K562 (cell line): ENCODE results near the gene RAB4B. TPM values are rescaled to one million over a fixed set of nuclear protein-coding genes. Genes with fewer than 3 reads are reported as not detected.

Experiments
- ATAC-seq: fragments of 200-7000 bp; cut with Tn5 transposase; 3 replicates; pipeline ENCODE4 v1.9.1; 2020; ENCODE audit warnings: moderate library complexity
- BruUV-seq: library from RNA; stranded (reverse); fragments of 400-500 nt; replicated peaks from 2 replicates; lab custom pipeline; 2021; lab: Mats Ljungman, UMichigan
- CTCF ChIA-PET: fragments of 300-600 bp; formaldehyde crosslinking; extraction: SDS; loops from one replicate; lab custom pipeline; 2021; ENCODE audit warnings: low intra/inter-chr PET ratio; lab: Yijun Ruan, JAX
- POLR2A ChIA-PET: fragments of 300-600, 350-650 bp; sonication (Branson Sonifier 250); formaldehyde crosslinking; extraction: SDS; loops from one replicate; lab custom pipeline; 2021; ENCODE audit warnings: antibody characterized with exemption, inconsistent platforms; lab: Yijun Ruan, JAX
- DNase-seq, 4 experiments: peaks; one replicate each; pipeline versions ENCODE4 v3.0.0 to v3.0.0-alpha.2; 2011 to 2018; ENCODE audit warnings: low spot score in 3 of 4, mixed read lengths in 3 of 4; ENCODE audit errors: extremely low read depth in 1 of 4
- FAIRE-seq: peaks from 2 replicates; lab custom pipeline; 2011; peaks lifted over from hg19 to GRCh38; lab: Jason Lieb, UNC
- H2AFZ ChIP-seq: 2 replicates; pipeline ENCODE4 v1.6.0; 2011; ENCODE audit warnings: low read depth, low read length, control low read depth, inconsistent platforms
- H3K27ac ChIP-seq: fragments of 200-600 bp; 3 replicates; pipeline ENCODE4 v1.8.0; 2011; ENCODE audit warnings: low read depth, mild to moderate bottlenecking, control low read depth, inconsistent platforms, low read length, moderate library complexity, mixed read lengths; ENCODE audit errors: extremely low read depth
- H3K27me3 ChIP-seq, 2 experiments: fragments of 300-600 bp in 1 of 2; 2 replicates in 1 of 2; 3 replicates in 1 of 2; pipeline versions ENCODE4 v1.6.0 to v1.8.0; 2011; ENCODE audit warnings: inconsistent platforms in 2 of 2, low read length in 2 of 2, mild to moderate bottlenecking in 1 of 2, mixed read lengths in 1 of 2, moderate library complexity in 1 of 2; ENCODE audit not compliant: control insufficient read depth in 2 of 2, insufficient read depth in 2 of 2
- H3K36me3 ChIP-seq: fragments of 300-600 bp; 3 replicates; pipeline ENCODE4 v1.8.0; 2011; ENCODE audit warnings: mild to moderate bottlenecking, low read length, inconsistent platforms; ENCODE audit not compliant: control insufficient read depth, insufficient read depth
- H3K4me1 ChIP-seq, 2 experiments: fragments of 200-600 bp in 1 of 2; replicated peaks in 1 of 2; 2 replicates in 1 of 2; 3 replicates in 1 of 2; pipeline versions ENCODE4 v1.5.1 to v1.8.0; 2011; ENCODE audit warnings: inconsistent platforms in 2 of 2, low read length in 2 of 2, mild to moderate bottlenecking in 1 of 2, mixed read lengths in 1 of 2, moderate library complexity in 1 of 2; ENCODE audit not compliant: control insufficient read depth in 2 of 2, insufficient read depth in 2 of 2
- H3K4me2 ChIP-seq: 2 replicates; pipeline ENCODE4 v1.6.1; 2011; ENCODE audit warnings: low read length, control low read depth, inconsistent platforms, mixed read lengths; ENCODE audit not compliant: insufficient read depth
- H3K4me3 ChIP-seq: fragments of 200-600 bp; sonication (generic), shearing (Covaris generic); 2 replicates; pipeline ENCODE4 v1.5.1; 2016; ENCODE audit warnings: control low read depth, inconsistent platforms
- H3K79me2 ChIP-seq: fragments of 200-600 bp; 3 replicates; pipeline ENCODE4 v1.8.0; 2011; ENCODE audit warnings: low read length, inconsistent platforms; ENCODE audit not compliant: control insufficient read depth, insufficient read depth
- H3K9ac ChIP-seq, 2 experiments: 2 replicates each; pipeline versions ENCODE4 v1.6.0 to v1.6.1; 2011; ENCODE audit warnings: low read depth in 2 of 2, low read length in 2 of 2, control low read depth in 1 of 2, inconsistent platforms in 1 of 2, mild to moderate bottlenecking in 1 of 2, mixed read lengths in 1 of 2; ENCODE audit not compliant: insufficient read depth in 1 of 2
- H3K9me1 ChIP-seq: one replicate; pipeline ENCODE4 v1.6.0; 2011; ENCODE audit warnings: inconsistent platforms, mild to moderate bottlenecking, low read length, moderate library complexity; ENCODE audit not compliant: control insufficient read depth, insufficient read depth
- H3K9me3 ChIP-seq: replicated peaks from 2 replicates; pipeline ENCODE4 v1.5.1; 2011; ENCODE audit warnings: low read depth, low read length, inconsistent platforms; ENCODE audit not compliant: control insufficient read depth, insufficient read depth
- H4K20me1 ChIP-seq: replicated peaks from 2 replicates; pipeline ENCODE4 v1.6.1; 2011; ENCODE audit warnings: low read length, inconsistent platforms, mixed read lengths; ENCODE audit not compliant: control insufficient read depth, insufficient read depth
- HMGN3 ChIP-seq: IDR thresholded peaks from 2 replicates; pipeline ENCODE4 v1.6.1; 2011; ENCODE audit warnings: borderline replicate concordance, low read depth, mild to moderate bottlenecking, mixed read lengths, low read length; ENCODE audit not compliant: insufficient read length; ENCODE audit errors: extremely low read depth
- POLR2G ChIP-seq: fragments of 200-400 bp; formaldehyde crosslinking; IDR thresholded peaks from 2 replicates; pipeline ENCODE4 v1.6.1; 2017; ENCODE audit warnings: low read depth, mild to moderate bottlenecking, antibody characterized with exemption, low read length, moderate library complexity
- ZFPM2 ChIP-seq: fragments of 250-450 bp; sonication (Bioruptor Pico); IDR thresholded peaks from 2 replicates; pipeline ENCODE4 v1.5.1; 2022; ENCODE audit warnings: mild to moderate bottlenecking
- WGBS: fragments of 100-300 bp; shearing (Covaris generic); methylation state at CpG from one replicate; pipeline ENCODE4 v1.1.6; 2016; ENCODE audit warnings: low coverage, mixed read lengths; ENCODE audit not compliant: insufficient coverage; ENCODE audit errors: missing lambda C conversion rate; 5-methylcytosine and 5-hydroxymethylcytosine counted together
- in situ Hi-C: fragments of 300-500 bp; cut with MboI; formaldehyde crosslinking; loops from 4 replicates; pipeline ENCODE4 v1.15.0; 2018; ENCODE audit warnings: inconsistent platforms, mixed read lengths
- intact Hi-C: fragments of 100-400 bp; cut with micrococcal nuclease; formaldehyde crosslinking; loops from 2 replicates; pipeline ENCODE4 v1.14.2; 2022
- polyA plus RNA-seq, 8 experiments: library from polyadenylated mRNA; depleted of rRNA in 4 of 8; stranded (reverse) in 5 of 8; unstranded in 3 of 8; fragments of >200 nt; fragmentation: Nextera tagmentation in 2 of 8; fragmentation: Illumina TruSeq in 1 of 8; extraction: Ambion mirVana in 2 of 8; extraction: Trizol in 1 of 8; gene quantifications; 2 replicates each; pipeline versions ENCODE4 v1.2.1 to v1.2.3, GENCODE V29; 2011 to 2014; ENCODE audit warnings: inconsistent platforms in 1 of 8, missing spikeins in 1 of 8
- total RNA-seq, 7 experiments: library from RNA; depleted of rRNA in 6 of 7; stranded (reverse); fragments of >200 nt in 6 of 7; fragmentation: Illumina TruSeq in 2 of 7; extraction: Trizol in 2 of 7; gene quantifications; 2 replicates each; pipeline versions ENCODE4 v1.2.1 to v1.2.3, GENCODE V29; 2011 to 2021; ENCODE audit warnings: low replicate concordance in 1 of 7
- TF ChIP-seq, protein P1 (sequence below), 2 experiments: fragments of 450-650 bp; IDR thresholded peaks; 2 replicates each; pipeline ENCODE4 v1.6.1; 2018; ENCODE audit warnings: mild to moderate bottlenecking in 2 of 2, low read depth in 1 of 2; ENCODE audit not compliant: partially characterized antibody in 2 of 2
- TF ChIP-seq, protein P2 (sequence below), 2 experiments: IDR thresholded peaks in 1 of 2; conservative IDR thresholded peaks in 1 of 2; 2 replicates each; pipeline ENCODE4 v1.6.1; 2016; ENCODE audit warnings: low read depth in 2 of 2, mild to moderate bottlenecking in 1 of 2, missing compliant biosample characterization in 1 of 2, missing genetic modification characterization in 1 of 2, moderate library complexity in 1 of 2
- TF ChIP-seq, protein P3 (sequence below): fragments of 450-650 bp; formaldehyde crosslinking; IDR thresholded peaks from 2 replicates; pipeline ENCODE4 v1.4.0; 2022; ENCODE audit warnings: missing genetic modification characterization

Gene RAB4B
- total and polyA plus RNA-seq, 9 of the 15 experiments (the other 6 are each of a cell fraction or from before 2014, with no cell fraction given) = 0.28 to 20.4 (median 9.0) TPM

DNA sequence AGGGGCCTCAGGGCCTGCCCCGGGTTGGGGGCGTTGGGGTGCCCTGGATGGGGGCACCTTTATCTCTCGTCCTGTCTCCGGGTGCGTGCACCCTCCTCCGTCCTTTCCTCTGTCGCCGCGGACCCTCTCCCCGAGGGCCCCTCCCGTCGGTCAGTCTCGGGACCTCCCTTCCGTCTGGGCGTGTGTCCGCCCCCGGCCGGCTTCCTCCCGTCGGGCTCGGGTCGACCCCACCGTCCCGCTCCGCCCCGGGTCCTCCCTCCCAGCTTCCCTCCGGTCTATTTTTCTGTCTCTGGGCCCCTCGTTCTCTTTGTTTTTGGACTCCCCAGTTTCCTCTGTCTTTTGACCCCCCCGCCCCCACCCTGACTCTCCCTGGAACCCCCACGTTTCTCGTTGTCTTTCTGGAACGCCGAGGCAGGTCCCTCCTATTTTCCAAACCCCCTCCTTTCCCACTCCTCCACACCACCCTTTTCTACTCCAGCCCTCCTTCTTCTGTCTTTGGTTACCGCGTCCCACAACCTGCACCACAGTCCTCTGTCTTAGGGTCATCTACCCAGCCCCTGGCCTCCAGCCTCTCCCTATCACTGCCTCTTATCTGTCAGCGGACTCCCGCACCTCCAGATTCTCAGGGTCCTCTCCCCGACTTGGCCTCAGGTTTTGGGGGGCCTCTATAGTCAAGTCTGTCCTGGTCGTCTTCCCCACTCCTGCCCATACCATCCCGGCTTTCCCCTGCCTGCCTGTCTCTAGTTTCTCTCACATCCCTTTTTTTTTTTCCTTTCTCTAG, 21.7 kb downstream of the RAB4B start (continued):
- TF ChIP-seq, protein P1, sequence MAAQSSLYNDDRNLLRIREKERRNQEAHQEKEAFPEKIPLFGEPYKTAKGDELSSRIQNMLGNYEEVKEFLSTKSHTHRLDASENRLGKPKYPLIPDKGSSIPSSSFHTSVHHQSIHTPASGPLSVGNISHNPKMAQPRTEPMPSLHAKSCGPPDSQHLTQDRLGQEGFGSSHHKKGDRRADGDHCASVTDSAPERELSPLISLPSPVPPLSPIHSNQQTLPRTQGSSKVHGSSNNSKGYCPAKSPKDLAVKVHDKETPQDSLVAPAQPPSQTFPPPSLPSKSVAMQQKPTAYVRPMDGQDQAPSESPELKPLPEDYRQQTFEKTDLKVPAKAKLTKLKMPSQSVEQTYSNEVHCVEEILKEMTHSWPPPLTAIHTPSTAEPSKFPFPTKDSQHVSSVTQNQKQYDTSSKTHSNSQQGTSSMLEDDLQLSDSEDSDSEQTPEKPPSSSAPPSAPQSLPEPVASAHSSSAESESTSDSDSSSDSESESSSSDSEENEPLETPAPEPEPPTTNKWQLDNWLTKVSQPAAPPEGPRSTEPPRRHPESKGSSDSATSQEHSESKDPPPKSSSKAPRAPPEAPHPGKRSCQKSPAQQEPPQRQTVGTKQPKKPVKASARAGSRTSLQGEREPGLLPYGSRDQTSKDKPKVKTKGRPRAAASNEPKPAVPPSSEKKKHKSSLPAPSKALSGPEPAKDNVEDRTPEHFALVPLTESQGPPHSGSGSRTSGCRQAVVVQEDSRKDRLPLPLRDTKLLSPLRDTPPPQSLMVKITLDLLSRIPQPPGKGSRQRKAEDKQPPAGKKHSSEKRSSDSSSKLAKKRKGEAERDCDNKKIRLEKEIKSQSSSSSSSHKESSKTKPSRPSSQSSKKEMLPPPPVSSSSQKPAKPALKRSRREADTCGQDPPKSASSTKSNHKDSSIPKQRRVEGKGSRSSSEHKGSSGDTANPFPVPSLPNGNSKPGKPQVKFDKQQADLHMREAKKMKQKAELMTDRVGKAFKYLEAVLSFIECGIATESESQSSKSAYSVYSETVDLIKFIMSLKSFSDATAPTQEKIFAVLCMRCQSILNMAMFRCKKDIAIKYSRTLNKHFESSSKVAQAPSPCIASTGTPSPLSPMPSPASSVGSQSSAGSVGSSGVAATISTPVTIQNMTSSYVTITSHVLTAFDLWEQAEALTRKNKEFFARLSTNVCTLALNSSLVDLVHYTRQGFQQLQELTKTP (IDR thresholded peaks at IDR 0.05; ENCODE audit: low read depth in 1 of 2, partially characterized antibody in 2 of 2) = no peak

DNA sequence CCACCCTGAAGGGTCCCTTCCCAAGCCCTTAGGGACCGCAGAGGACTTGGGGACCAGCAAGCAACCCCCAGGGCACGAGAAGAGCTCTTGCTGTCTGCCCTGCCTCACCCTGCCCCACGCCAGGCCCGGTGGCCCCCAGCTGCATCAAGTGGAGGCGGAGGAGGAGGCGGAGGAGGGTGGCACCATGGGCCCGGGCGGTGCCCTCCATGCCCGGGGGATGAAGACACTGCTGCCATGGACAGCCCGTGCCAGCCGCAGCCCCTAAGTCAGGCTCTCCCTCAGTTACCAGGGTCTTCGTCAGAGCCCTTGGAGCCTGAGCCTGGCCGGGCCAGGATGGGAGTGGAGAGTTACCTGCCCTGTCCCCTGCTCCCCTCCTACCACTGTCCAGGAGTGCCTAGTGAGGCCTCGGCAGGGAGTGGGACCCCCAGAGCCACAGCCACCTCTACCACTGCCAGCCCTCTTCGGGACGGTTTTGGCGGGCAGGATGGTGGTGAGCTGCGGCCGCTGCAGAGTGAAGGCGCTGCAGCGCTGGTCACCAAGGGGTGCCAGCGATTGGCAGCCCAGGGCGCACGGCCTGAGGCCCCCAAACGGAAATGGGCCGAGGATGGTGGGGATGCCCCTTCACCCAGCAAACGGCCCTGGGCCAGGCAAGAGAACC, 22.4 kb downstream of the RAB4B start:
- FAIRE-seq = no peak
- Histone ChIP-seq H3K4me2 (peak overlapping the region; percentile 82), H3K9me3 (no peaks in the 10 kb centered on the region), H3K4me3 (peak overlapping the region; percentile 89), H3K27me3 (no peaks in the 10 kb centered on the region), H2AFZ (no peak overlapping the region), H3K27ac (peak overlapping the region; percentile 95), H3K79me2 (peaks cover 62% of the 10 kb centered on the region), H3K36me3 (peaks cover 53% of the 10 kb centered on the region; the same call in 2 of the 3 replicates), H3K9ac (peak overlapping the region; percentile 95 to 98), H3K4me1 (peaks cover 53 to 71% of the 10 kb centered on the region in 2 experiments), H4K20me1 (peaks cover 41% of the 10 kb centered on the region), H3K9me1 (peaks cover 13% of the 10 kb centered on the region)
- WGBS = 75% methylated on average over 17 of the region's 27 CpGs
- TF ChIP-seq, protein P2, sequence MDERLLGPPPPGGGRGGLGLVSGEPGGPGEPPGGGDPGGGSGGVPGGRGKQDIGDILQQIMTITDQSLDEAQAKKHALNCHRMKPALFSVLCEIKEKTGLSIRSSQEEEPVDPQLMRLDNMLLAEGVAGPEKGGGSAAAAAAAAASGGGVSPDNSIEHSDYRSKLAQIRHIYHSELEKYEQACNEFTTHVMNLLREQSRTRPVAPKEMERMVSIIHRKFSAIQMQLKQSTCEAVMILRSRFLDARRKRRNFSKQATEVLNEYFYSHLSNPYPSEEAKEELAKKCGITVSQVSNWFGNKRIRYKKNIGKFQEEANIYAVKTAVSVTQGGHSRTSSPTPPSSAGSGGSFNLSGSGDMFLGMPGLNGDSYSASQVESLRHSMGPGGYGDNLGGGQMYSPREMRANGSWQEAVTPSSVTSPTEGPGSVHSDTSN (CRISPR knock-in tag; IDR thresholded peaks at IDR 0.05; ENCODE audit: low read depth) = peak; percentile 14; the same call in 1 of the 2 replicates
- TF ChIP-seq, protein P2 (tag; conservative IDR thresholded peaks at IDR 0.05; ENCODE audit: low read depth) = no peak
- TF ChIP-seq, protein P3, sequence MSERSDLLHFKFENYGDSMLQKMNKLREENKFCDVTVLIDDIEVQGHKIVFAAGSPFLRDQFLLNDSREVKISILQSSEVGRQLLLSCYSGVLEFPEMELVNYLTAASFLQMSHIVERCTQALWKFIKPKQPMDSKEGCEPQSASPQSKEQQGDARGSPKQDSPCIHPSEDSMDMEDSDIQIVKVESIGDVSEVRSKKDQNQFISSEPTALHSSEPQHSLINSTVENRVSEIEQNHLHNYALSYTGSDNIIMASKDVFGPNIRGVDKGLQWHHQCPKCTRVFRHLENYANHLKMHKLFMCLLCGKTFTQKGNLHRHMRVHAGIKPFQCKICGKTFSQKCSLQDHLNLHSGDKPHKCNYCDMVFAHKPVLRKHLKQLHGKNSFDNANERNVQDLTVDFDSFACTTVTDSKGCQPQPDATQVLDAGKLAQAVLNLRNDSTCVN = no peak
- TF ChIP-seq POLR2G = peak; percentile 76
- no peak for TF ChIP-seq ZFPM2 (CRISPR knock-in tag)
- TF ChIP-seq HMGN3 = peak; percentile 10
- ChIA-PET POLR2A (interaction anchor here (1.0 to 1.7 kb wide), 3 partner anchors 11 to 47 kb away, joined by 3 to 9 read pairs (median 6); partner anchors contain the start of gene RAB4B), CTCF (no interaction called here)
- intact Hi-C loops = no loop called here
- in situ Hi-C loops = no loop called here
- no TSS peak for BruUV-seq
- ATAC-seq = no peak
- DNase-seq = no peak
